HG03064 (cell line): ENCODE results near the gene NFX1.

ENCODE experiments used
- ATAC-seq: cut with Tn5 transposase; IDR thresholded peaks from one replicate; pipeline ENCODE4 v1.9.1; 2021; ENCODE audit warnings: low read depth; ENCODE audit not compliant: unreplicated experiment

NFX1 gene

DNA sequence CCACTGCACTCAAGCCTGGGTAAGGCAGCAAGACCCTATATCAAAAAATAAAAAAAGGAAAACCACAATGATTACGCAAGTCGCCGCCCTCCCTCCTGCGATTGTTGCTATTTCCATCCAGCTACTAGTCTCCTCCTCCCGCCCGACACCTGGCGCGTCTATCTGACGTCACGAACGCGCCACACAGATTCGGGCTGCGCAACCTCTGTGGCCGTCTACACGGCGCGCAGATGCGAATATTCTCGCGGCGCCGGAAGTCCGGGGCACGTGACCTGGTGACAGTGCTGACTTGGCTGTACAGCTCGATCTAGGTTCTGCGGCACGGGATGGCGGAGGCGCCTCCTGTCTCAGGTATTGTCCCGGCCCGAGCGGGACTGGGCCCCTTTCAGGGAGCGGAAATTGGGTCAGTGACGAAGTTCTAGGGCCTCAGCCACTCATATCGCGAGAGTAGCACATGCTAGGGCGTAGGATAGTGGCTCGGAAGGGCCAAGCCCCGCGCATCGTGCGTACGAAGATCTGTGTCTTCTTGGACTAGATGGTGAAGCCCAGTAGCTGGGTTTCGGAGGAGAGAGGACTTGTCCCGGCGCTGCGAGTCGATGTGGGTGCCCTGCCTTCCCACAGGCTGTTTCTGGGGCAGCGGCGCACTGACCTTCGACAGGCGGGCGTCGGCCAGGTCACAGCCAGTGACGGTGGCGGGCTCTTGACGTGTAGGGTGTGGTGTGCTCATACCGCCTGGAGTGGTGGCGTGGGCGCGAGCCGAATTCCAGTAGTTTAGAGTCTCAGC lies at the start of gene NFX1:
Gene NFX1, plus strand, starts transcription at position 270 of the 784 bp plus-strand sequence. Its CDS starts 57 bp downstream, at position 327.
- ATAC-seq: peak; percentile 85

DNA sequence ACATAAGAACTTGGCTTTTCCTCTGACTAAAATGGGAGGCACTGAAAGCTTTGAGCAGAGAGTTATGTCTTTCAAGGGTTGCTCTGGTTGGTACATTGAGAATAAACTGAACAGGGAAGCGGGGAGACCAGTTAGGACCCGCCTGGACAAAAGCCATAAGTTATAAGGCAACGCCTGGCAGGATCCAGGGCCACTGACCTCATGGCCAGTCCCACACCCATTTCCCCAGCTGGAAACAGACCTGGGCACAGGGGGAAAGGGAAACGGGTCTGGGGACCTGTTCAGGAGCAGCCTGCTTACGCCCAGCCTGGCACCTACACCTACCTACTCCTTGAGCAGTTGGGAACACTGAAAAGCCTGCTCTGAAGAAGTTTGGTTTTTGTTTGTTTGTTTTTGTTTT lies 49.0 kb upstream of the NFX1 start:
- no peak for ATAC-seq

DNA sequence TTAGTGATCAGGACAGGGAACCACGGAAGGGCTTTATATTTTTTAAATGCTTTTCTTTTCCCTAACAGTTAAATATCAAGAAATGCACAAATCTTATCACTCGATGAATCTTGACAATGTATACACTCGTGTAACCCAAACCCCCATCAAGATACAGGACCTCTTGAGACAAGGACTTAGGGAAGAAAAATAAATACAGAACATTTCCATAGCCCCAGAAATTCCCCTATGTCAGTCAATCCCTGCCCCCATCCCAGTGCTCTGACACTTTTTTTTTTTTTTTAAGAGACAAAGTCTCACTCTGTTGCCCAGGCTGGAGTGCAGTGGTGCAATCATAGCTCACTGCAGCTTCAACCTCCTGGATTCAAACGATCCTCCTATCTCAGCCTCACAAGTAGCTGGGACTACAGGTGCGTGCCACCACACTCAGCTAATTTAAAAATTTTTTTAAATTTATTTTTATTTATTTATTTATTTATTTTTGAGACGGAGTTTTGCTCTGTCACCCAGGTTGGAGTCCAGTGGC lies 47.6 kb upstream of the NFX1 start:
- ATAC-seq: no peak

DNA sequence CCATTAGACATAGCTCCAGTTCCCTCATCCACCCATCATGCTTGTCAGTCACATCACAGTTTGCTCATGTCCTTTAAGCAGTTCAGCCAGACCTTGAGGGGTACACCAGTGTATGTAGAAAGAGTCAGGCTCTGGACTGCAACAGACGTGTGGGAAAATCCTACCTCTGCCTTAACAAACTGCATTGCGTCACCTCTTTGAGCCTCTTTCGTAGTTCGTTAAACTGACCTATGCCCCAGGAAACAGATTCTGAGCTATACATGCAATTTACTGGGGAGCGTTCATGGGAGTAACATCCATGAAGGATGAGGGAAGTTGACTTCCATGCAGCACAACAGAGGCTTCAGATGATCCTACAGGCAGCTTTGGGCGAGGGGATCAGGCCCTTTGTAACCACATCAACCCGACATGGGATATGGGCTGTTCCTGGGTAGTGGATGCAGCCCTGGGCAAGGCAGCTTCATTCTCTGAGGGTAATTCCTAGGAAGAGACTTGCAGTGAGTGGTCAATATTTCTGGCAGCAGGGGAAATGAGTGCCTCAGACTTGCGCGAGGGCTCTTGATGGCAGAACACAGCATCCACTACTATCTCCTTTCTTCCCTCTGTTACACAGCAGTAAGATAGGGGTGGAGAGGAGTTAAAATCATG lies 46.1 kb upstream of the NFX1 start:
- ATAC-seq: no peak

DNA sequence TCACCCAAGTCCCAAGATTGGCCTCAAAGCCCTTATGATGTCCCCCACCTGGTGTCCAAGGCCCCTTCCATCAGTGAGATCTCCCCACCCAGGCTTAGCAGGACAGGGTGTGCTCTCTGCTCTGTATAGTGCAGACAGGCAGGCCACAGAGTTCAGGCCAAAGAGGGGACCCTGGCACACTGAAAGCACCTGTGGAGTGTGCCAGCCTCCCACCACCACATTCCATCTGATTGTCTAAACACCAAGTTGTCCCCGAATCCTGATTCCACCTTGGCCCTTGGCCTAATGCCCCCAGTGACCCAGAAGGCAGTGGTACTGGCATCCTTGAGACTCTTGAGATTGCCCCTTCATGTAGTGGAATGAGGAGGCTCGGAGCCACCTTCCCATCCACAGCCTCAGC lies 45.0 kb upstream of the NFX1 start:
- no peak for ATAC-seq

DNA sequence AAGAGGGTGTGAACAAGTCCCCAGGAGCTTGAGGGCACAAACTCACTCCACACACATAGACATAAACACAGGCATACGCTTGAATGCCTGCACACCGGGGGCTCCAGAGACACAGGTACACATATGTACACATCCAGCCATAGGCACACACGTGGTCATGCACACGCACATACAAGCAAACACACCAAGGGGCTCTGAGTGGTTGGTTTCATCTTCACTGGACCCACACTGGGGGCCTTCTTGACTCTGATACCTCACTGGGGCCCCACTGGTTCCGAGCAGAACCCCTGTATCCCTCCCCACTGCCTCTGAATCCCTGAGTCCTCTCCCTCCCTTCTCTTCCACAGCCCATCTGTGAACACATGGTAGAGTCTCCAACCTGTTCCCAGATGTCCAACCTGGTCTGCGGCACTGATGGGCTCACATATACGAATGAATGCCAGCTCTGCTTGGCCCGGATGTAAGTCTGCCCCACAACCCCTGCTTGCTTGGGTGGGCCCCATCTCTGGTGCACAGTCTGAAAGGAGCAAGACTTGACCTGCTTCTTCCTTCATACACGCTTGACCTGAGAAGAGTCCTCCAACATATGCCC lies 44.0 kb upstream of the NFX1 start:
- ATAC-seq: no peak

DNA sequence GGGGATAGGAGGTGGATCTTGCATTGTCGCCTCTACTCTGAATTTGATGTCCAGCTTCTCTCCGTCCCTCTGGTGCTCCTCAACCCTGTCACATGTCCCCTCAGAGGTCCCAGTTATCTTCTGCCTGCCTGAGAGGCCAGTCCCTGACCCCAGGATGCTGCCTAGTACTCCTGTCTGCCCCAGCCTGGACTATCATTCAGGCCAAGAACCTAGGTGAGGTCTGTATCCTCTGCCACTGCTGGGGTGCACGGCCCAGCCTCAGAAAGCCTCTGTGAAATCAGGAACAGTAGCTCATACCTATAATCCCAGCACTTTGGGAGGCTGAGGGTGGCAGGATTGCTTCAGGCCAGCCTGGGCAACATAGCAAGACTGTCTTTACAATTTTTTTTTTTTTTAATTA lies 41.7 kb upstream of the NFX1 start:
- ATAC-seq: no peak

DNA sequence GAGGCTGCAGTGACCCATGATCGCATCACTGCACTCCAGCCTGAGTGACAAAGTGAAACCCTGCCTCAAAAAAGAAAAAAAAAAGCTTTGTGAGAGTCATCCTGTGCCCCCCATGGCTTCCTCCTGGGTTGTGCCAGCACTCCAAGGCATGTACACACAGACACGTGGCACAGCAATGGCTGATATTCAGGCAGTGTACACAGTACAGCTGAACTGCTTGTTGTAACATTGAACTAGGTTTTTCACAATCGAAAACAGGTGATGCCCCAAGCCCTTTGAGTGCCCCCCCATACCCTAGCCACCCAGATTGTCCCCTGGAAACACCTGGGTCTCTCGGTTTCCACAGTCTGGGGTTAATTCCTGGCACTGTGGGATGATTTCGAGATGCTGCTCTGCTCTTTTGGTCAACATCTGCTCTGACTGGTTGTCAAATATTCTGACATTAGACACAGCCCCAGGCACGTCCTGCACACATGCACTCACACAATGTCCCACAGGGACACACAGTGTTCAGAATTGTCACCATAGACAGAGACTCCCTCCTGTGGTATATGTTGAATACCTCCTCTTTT lies 41.1 kb upstream of the NFX1 start:
- ATAC-seq: peak; percentile 65

DNA sequence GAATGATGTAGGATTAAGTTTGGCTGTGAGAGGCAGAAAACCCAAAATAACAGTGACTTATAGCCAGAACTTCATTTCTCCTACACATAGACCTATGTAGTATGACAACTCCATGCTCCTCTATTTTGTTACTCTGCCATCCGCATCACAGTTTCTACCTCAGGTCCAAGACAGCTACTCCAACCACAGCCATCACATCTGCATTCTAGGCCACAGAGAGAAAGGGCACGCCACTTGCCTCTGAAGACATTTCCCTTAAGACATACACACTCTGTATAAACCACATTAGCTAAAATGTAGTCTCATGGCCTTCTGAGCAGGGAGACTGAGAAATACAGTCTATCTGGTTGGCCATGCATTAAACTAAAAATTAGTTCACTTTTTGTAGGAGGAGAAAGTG lies 40.3 kb upstream of the NFX1 start:
- no peak for ATAC-seq

DNA sequence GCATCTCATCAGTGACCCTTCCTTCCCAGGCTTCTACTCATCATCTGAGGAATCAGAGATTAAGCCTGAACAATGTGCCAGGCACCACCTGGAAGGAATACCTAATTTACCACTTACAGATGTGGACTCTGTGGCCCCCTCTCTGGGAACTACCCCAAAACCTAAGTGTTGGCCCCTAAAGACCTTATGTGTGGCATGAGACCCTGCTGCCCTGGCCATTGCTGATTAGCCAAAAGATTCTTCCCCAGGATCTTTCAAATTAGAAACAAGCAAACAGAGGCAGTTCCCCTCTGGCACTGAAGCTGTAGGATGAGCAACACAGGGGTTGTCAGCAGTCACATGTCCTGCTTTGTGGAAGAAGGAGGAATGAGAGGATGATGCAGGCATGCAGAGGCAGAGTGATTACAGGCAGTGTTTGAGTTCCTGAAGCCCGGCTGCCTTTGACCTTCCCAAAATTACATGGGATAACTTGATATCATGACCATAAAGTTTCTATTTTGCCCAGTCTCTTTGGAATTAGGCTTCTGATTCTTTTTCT lies 39.8 kb upstream of the NFX1 start:
- no peak for ATAC-seq

DNA sequence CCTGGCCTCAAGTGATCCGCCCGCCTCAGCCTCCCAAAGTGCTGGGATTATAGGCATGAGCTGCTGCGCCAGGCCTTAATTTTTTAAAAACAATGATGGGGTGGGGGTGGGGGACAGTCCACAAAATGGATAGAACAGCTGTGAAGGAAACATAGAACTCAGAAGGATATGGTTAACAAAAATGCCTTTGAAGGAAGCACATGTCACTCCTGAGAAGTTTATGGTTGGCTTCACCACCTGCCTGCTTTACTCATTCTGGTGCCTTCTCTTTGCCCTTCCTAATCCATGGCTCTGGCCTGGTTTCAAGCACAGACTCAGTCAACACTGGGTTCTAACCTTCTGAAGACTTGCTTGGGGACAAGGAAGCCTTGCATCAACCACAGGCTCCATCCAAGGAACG lies 36.1 kb upstream of the NFX1 start:
- ATAC-seq: no peak

DNA sequence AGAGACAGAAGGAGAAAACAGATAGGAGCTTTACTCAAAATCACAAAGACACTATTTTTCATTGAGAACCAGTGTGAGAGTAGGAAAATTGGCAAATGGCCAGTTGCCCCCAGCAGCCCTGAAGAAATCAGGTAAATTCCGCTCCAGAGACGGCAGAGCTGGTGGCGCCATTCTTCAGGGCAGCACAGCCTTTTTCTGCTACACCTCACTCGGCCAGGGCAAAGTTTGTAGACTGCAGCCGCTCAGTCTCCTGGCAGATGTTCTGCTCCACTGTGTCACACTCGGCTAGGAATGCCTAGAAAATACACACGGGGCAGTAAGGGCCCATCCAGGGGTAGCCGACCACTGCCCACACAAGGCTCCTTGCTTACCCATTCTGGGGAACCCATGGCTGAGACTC lies 35.3 kb upstream of the NFX1 start:
- no peak for ATAC-seq

DNA sequence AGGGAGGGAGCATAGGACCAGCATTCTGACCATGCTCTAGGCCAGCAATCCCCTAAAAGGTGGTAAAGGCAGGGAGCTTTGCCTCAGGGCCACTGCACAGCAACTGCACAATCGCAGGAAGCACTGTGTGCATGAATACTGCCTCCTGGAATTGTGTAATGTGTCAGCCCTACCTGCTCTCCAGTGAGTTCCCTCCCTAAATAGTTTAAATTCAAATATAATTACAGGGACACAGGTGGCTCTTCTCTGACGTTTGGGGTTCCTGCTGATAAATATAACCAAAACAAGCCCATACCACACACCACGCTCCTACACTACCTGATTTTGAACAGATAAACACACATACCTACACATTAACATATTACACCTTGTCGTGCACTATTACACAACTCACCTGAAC lies 34.8 kb upstream of the NFX1 start:
- no peak for ATAC-seq

DNA sequence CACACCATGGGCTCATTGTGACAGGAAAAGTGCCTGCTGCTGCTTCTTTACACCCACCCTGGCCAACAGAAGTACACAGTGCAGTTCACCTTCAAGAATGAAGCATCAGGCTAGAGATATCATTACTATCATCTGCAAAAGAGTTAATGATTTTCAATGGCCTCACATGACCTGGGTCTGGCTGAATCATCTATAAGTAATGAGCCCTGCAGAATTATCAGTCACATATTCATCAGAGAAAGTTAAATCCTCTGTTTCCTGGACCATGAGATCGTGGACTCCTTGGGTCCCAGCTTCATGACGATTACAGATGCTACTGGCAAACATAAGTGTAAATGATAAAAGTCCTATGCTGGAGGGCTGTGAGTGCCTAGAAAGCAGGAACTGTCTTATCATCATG lies 34.1 kb upstream of the NFX1 start:
- ATAC-seq: no peak

DNA sequence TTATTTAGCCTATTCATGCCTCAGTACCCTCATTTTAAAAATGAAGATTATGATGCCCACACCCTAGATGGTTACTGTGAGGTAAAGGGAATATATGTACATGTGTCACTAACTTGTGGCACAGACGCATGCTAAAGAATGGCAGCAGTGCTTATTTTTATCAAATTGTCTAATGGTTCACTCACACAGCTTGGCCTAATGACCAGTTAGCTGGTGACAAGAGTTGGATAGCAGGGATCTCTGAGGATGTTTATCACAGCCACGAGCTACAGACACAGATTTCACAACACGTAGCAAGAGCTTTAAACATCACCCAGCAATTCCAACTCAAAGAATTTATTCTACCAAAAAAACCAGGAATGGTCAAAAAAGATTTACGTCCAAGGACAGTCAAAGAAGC lies 33.0 kb upstream of the NFX1 start:
- ATAC-seq: no peak

DNA sequence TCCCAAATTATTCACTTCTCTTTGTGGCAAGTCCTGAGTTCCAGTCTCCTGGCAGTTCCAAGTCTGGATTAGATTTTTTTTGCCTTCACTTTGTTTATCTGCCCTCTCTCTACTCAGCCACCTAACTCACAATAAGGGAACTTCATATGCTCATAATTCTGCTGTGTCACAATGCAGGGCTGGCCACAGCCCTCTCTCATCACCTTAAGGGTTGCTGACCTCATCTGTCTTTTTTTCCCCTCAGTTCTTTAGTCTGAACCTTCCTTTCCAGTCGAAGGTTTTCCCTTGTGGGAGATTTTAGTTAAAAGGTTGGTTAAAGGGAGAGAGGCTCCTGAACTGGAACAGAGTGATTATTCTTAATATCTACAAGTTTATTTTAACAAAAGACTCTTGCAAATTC lies 29.9 kb upstream of the NFX1 start:
- ATAC-seq: no peak

DNA sequence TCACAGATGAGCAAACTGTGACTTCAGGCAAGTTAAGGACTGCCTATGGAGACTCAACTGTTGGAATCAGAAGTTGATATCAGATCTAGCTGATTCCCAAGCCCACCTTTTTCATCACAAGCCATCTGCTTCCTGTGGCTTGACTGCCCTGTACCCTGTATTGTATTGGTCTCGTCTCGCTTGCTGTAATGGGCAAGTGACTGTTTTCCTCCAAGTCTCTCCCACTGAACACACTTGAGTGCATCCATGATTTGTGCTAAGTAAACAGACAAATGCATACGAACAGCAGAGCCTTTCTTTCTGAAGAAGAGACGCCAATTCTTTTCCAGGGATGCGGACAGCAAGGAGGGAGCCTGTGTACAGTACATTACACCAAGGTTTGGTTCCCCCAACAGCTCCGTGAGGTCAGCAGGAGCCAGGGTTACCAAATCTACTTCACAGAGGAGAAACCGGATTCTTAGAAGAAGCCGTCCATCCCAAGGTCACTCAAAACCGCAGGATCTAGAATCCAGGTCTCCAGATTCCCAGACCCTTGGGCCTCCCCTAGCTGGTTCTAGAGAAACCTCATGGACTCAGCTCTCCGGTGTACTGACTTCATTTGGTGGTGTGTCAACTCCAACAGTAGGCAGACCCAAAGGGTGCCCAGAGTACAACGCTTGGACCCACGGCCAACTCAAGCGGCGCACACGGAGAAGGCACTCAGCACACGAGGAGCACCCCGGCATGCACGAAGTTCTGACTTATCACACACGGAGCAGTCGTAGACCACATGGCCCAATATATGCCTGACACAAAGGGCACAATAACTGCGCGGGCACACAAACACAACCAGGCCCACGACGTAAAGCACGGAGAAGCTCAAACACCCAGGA lies 26.9 kb upstream of the NFX1 start:
- ATAC-seq: peak; percentile 6

DNA sequence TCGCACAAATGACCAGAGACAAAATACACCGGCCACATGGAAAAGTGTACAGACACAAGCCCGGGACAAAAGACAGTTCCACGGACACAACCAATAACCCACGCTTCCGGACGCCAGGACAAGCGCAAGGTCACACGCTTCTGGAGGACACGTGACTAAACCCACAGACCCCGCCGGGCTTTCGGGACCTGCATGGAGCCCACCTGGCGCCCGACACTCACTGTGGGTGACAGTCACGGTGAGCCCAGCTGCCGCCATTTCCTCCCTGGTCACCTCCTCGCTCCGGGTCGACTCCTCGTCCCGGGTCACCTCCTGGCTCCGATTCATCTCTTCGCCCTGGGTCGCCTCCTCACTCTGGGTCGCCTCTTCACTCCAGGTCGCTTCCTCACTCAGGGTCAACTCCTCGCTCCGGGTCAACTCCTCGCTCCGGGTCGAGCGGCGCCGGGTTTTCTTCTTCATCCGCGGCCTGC lies 26.3 kb upstream of the NFX1 start:
- ATAC-seq: peak; percentile 37

DNA sequence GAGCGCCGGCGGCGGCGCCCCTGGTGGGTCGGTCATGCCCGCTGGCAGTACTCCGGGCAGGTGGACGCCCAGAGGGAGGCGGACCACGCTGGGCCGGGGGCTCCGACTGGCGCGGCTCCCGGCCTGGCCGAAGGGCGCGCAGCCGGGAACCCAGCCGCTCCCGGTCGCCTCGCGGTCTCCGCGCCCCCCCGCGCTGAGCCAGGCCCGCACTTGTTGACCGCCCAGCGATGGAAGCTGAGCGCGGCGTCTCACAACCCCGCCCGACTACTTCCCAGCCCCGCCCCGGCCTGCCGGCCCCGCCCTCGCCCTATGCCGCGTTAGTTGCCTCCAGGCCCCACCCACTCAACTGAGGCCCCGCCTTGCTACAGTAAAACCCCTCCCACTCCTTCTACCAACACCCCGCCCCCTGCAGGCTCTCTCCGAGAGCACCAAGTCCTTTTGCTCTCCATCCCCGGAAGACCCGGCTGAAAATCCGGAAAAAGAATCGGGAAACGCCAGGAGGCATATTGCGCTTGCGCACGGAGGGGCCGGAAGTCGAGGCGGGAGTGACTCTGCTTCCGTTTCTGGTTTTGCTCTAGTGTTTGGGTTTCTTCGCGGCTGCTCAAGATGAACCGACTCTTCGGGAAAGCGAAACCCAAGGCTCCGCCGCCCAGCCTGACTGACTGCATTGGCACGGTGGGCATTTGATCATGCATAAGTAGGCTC lies 25.7 kb upstream of the NFX1 start, which contains the start of the genes BAG1 and CHMP5:
Gene BAG1, minus strand, starts transcription at position 236 of the 705 bp plus-strand sequence.
Gene CHMP5, plus strand, starts transcription at position 577 of the 705 bp plus-strand sequence. Its CDS starts 30 bp downstream, at position 607.
- peak; percentile 74 for ATAC-seq
